K562 treated with DMSO at 1 percent for 12 hours (cell line): Measurements from ENCODE around the gene CNTNAP3B. TPM values are rescaled to one million over a fixed set of nuclear protein-coding genes. Genes with fewer than 3 reads are reported as not detected.

ENCODE experiments used
- total RNA-seq: library from RNA; unstranded; fragments of 300-600 nt; gene quantifications from 2 replicates; pipeline ENCODE4 v1.2.3, GENCODE V29; 2022; ENCODE audit not compliant: insufficient read depth

Gene CNTNAP3B
- total RNA-seq: 0.47 TPM in 1 of 2 replicates, not detected in the other

GRCh38 chr9:42129073-42129729 lies at the start of gene CNTNAP3B:
TSS of gene CNTNAP3B (minus strand) at chr9:42129426. CDS start at chr9:42129094, 332 bp downstream.

Other genes with a start within 250 kb of the CNTNAP3B start
- 0.22 TPM in 1 of 2 replicates, not detected in the other for gene SPATA31A6, start 54.2 kb upstream of the CNTNAP3B start, total RNA-seq